ENCODE results near the gene EPM2A.

DNA sequence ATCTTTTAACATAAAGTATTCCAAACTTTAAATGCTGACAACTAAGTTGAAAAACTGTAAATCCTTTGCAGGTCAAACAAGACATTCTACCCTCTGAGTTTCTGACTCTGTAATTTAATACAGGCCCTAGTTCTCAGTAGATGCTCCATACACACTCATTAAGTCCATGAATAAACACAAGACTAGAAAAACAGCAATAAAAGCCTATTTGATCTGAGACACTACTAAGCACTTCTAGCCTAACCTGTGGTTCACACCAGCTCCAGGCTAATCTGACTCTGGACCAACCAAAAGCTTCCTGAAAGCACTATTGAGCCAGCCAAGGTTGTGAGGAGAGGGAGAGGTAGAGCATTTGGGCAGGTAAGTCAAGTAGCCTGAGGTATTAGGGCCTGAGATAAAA lies 103.9 kb downstream of the EPM2A start:
- no peak for TF ChIP-seq CTCF (IDR thresholded peaks at IDR 0.05)
- TF ChIP-seq POLR2A (IDR thresholded peaks at IDR 0.05): no peak
